Esophagus mucosa (tissue), 1 donor: ENCODE measurements around the gene FANCC. TPM values are rescaled to one million over a fixed set of nuclear protein-coding genes. Genes with fewer than 3 reads are reported as not detected.

Experiments used
- ATAC-seq: fragments of 200-7000 bp; cut with Tn5 transposase; one replicate; pipeline ENCODE4 v1.9.1; 2020
- total RNA-seq: library from RNA; stranded (reverse); gene quantifications from one replicate; pipeline ENCODE4 v1.2.4, GENCODE V29; 2023
- donor health status: DM: yes; HTN: yes; CAD: no.

FANCC gene
- total RNA-seq, 1 donor from 2014 or later = 5.2 TPM

DNA sequence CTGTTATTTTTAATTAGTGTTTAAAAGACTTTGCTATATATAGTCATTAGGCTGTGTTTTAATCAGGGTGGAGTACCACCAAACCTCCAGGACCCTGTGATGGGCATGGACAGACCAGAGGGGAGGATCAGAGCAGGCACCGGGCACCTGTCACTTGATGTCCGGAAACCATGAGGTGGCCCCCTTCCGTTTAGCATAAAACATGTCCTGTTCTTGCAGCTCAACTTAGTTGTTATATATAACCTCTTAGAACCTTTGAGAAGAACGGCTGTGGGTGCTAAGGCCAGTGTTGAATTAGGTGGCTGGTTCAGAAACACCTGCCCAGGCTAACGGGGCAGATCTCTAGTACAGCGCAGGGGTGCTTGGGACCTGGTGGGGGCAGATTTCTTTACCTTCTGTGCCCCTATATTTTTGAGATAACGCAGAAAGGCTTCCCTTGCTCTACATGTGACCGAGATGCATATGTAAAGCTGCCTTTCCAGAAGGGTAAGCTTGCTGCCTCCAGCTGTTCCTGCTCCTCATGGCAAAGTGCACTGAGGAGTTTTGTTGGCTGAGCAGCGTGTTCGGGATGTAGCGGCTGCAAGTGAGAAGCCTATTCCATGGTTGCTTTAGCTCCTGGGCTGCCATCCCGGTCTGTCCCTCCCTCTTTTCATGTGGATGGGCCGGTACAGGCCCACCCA, 255.5 kb downstream of the FANCC start:
- ATAC-seq = peak; percentile 16

DNA sequence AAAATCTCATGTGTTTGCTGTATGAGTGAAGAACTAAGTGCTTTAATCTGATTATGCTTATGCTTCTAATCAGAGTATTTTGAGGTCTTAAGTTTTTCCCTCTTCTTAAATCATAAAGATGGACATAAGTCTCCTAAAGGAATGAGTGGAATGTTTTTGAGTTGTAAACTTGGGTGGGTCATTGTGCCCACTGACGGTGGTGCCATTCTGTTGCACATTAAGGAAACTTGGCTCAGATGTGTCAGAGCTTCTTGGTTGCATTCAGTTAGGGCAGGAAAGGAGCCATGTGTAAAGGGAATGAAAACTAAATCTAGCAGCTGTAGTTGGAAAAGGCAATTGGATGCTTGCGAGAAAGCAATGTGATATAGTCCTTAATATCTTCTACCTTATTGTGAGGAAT, 256.6 kb downstream of the FANCC start:
- no peak for ATAC-seq

DNA sequence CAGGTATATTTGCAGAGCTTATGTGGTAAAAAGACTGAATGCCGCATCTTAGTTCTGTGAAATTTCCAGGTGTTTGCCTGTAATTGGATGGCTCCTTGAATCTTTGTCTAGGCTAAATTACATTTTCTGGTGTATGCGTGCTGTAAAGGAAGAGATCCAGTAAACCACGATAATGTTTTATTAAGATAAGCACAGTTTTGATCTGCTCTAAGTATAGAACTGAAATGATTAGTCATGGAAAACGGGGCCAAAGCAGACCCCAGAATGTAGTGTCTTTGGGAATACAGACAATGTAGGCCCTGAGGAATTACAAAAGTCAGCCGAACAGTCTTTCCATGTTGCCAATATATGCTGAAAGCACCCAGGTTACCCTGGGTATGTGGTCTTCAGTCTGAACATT, 257.3 kb downstream of the FANCC start:
- no peak for ATAC-seq

- ATAC-seq = peak; percentile 19
Measured at GRCh38 chr9:95058795-95059386, 258.6 kb downstream of the FANCC start.

DNA sequence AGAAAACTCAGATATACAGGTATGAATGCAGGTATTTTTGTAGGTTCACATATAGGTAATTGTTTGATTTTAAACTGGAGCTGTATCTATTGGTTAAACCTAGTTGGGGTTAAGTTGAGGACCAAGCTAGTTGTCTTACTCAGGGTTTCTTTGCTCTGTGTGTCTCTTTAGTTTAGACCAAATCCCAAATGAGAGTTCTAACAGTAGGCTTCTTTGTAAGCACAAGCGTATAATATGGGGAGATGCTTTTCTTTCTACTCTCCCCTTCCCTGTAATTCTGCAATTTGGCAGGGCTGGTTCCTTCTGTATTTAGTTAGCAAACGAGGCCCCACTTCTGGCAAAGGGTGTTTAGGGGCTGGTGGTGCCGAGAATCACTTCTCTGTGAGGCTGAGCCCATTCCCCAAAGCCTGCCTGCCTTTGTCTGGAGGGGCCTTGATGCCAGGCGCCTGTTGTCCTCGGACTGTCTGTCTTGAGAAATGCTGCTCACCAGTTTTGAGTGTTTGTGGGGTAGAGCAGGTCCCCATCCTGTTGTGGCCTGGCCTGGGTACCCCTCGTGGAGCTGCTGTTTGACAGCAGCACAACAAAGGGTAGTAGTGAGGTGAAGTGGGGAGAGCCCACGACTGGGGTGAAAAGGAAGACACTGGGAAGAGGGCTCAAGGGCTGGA, 259.3 kb downstream of the FANCC start:
- ATAC-seq = no peak

DNA sequence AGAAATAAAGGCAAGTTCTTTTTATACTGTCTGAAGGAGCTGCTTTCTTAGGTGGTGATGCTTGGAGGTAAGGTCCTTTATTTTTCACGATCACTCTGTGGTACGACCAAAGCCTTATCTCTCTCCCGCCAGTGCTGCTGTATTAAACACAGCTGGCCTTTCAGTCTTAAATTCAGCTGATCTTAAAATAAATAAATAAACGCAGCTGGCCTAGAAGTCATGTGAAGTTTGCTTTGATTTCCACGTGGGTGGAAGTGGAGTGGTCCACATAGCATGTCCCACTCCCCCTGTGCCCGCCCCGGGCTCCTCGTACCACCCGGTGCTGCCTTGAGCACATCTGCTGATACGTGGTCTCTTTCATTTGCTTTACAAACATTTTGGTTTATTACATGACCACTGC, 260.4 kb downstream of the FANCC start:
- ATAC-seq = no peak

- ATAC-seq = peak; percentile 54
Measured at GRCh38 chr9:95055851-95056551, 261.5 kb downstream of the FANCC start.

DNA sequence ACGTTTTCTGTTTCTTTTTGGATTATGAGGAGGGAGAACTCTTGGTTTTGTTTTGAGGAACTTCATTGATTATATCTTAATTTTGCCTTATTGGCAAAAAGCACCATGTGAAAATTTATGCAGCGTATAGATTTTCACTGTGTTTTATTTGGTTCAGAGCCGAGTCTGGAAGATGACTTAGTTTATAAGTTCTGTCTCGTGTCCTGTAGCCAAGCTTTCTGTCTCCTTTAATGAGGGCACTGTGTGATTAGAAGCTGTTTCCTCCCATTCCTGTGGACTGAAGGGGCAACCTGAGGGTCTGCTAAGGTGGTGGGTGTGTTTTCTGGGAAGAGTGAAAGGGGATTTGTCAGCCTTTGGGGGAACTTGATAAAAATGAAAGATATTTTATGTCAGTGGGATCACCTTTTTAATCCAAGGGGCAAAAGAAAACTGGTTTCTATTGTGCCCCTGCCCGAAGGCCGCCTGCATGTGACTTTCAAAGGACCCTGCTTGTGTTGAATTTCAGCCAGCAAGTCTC, 262.1 kb downstream of the FANCC start:
- no peak for ATAC-seq

DNA sequence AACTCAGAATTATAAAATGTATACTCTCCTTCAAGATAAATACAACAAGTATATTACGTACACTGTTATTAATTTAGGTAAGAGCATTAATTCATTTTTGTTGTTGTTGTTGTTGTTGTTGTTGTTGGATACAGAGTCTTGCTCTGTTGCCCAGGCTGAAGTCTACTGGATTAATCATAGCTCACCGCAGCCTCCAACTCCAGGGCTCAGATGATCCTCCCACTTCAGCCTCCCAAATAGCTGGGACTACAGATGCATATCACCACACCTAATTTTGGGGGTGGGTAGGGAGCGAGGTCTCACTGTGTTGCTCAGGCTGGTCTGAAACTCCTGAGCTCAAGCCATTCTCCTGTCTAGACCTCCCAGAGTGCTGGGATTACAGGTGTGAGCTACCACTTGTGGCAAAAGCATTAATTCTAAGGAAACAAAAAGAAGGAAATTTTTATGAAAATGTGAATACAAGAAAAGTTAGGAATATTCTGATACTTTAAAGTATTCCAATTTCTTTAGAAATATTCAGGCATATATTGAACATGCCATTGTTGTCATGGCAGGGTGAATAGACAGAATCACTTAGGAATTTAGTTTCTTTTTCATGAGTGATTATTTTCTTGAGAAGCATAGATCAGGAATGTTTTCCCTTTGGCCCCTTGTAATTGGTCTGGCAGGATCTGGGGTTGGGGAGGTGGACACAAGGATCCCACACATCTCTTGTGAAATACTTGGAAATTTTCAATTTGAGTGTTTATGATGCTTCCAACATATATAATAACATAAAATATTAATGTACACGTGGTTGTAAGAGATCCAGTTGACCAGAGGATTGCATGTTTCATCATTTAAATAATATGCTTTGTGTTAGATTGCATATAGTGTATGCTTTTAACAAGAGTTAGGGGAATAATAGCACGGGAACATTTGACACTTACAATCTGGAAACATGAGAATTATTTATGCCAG, 263.6 kb downstream of the FANCC start:
- ATAC-seq = no peak

- no peak for ATAC-seq
Measured at GRCh38 chr9:95049761-95050160, 267.7 kb downstream of the FANCC start.

Other genes with a start within 250 kb of the FANCC start
- 3.9 TPM for gene PTCH1, start 199.3 kb upstream of the FANCC start, total RNA-seq